HG02763 (cell line): ENCODE data around the gene TMCO1.
"Not testable (repeated sequence)": the region's sequence is repeated elsewhere in the genome, so short reads cannot be mapped to it uniquely, and the experiment has no call there.

ENCODE experiments used
- ATAC-seq: cut with Tn5 transposase; IDR thresholded peaks from one replicate; pipeline ENCODE4 v1.9.1; 2021; ENCODE audit warnings: mild to moderate bottlenecking, moderate library complexity; ENCODE audit not compliant: unreplicated experiment

TMCO1 gene, protein sequence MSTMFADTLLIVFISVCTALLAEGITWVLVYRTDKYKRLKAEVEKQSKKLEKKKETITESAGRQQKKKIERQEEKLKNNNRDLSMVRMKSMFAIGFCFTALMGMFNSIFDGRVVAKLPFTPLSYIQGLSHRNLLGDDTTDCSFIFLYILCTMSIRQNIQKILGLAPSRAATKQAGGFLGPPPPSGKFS

DNA sequence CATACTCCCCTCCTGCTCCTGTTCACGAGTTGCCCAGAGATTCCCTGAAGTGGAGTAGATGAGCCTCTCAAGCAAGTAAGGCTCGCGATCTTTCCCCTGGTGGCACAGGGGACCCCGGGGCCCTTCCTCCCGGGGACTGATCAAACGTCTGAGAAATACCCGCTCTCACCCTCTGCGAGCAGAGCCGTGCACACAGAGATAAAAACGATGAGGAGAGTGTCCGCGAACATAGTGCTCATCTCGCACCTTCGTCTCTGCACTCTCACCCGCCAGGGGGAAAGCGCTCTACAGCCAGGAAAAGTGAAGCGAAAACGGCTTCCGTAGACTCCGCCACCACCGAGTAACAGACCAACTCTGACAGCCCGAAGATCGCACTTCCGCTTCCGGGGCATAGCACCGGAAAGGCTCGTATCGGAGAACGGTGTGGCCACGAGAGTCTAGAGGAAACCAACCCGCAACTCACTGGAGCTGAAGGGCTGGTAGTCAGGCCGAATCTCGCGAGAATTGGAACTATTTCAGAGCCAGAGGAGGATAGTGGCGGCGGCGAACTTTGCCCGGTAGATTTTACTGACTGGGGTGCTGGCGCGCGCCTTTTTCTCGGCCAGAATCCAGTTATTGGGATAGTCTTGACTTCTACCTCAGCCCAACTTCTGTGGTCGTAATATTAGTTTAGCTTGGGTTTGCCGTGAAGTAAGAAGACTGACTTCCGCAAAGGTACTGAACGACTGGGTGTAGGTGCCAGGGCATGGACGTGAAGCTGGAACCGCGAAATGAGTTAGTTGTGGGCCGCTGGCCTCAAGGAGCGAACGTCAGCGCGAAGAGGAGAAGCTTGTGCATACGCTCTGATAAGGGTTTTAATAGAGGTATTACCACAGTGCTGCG lies at the start of gene TMCO1:
Gene TMCO1, minus strand, starts transcription at position 356 of the 882 bp plus-strand sequence. Its CDS starts 117 bp downstream, at position 239.
- ATAC-seq = peak; percentile 99

DNA sequence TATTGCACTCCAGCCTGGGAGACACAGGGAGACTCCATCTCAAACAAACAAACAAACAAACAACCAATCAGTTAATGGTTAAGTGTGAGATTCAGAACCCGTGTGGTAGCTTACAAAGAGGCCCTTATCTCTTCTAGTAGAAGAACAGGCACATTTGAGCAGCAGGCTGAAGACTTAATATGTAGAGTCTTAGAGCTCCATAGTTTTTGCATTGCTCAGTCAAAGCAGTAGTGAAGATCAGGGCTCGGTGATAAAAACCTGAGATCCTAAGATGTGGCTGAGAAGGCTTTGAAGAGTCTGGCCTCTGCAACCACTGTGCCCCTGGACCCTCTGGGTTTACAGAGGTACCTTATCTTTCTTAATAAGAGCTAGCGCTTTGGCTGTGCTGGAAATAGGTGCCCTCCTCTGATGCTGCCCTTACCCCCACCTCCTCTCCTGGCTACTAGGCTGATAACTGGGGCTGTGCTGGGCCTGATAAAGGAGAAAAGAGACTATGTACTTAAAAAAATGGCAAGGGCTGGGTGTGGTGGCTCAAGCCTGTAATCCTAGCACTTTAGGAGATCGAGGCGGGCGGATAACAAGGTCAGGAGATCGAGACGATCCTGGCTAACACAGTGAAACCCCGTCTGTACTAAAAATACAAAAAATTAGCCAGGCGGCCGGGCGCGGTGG lies 48.3 kb upstream of the TMCO1 start:
- ATAC-seq = no peak

DNA sequence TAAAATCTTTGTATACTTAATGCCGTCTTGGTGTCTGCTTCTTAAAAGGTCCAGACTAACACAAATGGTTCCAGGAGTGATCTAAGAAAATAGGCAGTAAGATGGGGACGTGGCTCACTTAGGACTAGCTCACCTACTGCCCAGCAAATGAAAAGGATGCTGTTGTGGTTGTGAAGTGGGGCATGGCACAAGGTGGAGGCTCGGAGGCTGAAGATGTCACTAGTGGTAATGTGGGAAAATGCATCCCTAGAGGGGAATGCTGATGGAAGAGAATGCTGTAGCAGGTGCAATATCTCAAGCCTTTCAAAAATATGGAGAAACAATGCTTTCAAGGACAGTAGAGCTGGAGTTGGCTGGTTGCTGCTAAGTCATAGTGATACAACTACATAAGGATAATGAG lies 47.5 kb upstream of the TMCO1 start:
- ATAC-seq = no peak

DNA sequence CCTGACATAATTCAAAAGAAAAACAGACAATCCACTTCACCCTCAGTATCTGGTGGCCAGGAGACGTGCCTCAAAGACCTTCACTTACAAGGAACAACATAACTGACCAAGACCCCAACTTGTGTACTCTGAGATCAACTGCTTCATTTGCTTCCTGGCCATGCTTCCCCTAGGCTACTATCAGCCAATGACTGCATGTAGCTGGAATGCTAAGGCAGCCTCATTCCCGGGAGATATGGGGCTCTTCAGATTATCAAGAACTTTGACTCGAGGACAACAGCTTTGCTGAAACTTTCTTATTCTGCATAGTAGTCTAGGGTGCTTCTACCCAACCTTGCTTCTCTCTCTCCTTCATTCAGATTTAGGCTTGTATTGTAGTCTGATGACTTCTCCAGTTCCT lies 47.1 kb upstream of the TMCO1 start:
- no peak for ATAC-seq

DNA sequence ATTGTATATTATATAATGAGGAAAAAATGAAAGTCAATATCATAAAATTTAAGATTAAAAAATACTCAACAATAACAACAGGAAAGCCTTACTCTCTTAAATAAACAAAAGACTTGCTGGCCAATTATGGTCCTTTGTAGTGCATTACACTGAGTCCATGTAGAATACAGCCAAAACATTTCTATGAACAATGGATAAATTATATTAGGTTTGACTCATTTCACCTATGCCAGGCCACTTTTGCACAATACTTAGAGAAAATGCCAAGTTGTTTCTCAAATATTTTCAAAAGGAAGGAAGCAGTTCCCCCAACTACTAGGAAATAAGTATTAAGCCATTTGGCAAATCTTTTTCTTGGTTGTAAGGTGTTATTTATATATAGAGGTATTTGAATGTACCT lies 38.9 kb upstream of the TMCO1 start:
- no peak for ATAC-seq

DNA sequence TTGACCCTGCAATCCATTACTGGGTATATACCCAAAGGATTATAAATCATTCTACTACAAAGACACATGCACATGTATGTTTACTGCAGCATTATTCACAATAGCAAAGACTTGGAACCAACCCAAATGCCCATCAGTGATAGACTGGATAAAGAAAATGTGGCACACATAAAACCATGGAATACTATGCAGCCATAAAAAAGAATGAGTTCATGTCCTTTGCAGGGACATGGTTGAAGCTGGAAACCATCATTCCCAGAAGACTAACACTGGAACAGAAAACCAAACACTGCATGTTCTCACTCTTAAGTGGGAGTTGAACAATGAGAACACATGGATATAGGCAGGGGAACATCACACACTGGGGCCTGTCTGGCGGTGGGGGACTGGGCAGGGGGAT lies 35.8 kb upstream of the TMCO1 start:
- not testable (repeated sequence) for ATAC-seq

DNA sequence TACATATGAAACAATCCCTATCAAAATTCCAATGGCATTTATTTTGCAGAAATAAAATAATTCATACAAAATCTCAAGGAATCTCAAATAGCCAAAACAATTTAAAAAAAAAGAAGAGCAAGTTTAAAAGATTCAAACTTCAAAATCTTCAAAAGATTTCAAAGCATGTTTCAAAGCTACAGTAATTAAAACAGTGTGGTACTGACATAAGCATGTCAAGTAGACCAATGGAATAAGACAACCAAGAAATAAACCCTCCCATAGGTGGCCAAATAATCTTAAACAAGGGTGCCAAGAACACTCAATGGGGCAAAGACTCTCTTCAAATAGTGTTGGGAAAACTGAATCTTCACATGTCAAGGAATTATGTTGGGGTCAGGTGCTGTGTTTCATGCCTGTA lies 30.7 kb upstream of the TMCO1 start:
- ATAC-seq = no peak

DNA sequence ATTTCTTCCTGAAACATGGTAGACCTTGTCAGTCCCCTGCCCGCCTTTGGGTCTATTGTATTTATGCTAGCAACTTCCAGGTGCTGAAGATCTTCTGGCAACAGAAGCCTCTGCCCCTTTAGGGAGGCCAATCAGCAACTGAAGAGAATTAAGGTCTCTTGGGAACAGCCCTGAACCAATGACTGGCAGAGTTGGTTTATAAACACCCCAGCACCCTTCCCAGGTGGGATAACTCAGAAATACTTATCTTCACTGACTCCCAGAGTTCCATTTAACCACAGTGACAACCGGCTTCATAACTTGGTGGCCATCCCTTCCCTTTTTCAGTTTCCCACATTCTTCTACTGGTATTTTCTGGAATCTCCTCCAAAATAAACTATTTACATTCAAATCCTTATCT lies 27.2 kb upstream of the TMCO1 start:
- ATAC-seq = no peak

DNA sequence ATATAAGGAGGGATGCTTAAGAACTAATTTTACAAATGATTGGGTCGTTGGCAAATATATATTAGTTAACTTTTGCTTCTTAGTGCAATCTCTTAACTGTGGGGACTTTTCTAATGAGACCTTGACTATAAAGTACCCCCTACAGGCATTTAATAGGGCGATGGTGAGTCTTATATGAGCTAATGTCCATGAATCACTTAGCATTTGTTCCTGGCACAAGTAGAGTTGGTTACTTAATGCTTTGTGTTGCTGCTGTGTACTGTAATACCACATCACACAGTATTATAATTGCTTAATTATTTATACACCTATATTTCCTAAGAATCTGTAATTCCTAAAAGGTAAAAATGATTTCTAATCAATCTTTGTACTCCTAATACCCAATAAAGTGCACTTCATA lies 25.3 kb upstream of the TMCO1 start:
- ATAC-seq = no peak

DNA sequence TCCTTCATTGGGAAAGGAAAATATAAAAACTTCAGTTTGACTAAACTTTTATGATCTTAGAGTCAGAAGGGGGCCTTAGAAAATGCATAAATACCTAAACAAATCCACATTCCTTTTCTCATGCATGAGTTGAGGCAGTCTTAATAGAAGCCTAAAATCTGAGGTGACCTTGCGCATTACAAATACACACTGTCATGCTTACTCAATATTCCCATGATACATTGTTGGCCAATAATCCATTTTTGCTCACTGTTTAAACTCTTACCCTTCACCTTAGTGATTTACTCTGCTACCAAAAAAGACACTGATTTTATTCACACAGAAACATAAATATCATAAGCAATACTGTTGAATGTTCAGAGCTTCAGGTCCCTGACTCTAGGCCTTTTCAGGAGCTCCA lies 19.1 kb upstream of the TMCO1 start:
- no peak for ATAC-seq

DNA sequence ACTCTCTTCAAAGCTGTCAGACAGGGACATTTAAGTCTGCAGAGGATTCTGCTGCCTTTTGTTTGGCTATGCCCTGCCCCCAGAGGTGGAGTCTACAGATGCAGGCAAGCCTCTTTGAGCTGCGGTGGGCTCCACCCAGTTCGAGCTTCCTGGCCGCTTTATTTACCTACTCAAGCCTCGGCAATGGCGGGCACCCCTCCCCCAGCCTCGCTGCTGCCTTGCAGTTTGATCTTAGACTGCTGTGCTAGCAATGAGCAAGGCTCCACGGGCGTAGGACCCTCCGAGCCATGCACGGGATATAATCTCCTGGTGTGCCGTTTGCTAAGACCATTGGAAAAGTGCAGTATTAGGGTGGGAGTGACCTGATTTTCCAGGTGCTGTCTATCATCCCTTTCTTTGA lies 14.9 kb upstream of the TMCO1 start:
- ATAC-seq = not testable (repeated sequence)

DNA sequence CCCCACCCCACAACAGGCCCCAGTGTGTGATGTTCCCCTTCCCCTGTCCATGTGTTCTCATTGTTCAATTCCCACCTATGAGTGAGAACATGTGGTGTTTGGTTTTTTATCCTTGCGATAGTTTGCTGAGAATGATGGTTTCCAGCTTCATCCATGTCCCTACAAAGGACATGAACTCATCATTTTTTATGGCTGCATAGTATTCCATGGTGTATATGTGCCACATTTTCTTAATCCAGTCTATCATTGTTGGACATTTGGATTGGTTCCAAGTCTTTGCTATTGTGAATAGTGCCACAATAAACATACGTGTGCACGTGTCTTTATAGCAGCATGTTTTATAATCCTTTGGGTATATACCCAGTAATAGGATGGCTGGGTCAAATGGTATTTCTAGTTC lies 9.5 kb upstream of the TMCO1 start:
- not testable (repeated sequence) for ATAC-seq

DNA sequence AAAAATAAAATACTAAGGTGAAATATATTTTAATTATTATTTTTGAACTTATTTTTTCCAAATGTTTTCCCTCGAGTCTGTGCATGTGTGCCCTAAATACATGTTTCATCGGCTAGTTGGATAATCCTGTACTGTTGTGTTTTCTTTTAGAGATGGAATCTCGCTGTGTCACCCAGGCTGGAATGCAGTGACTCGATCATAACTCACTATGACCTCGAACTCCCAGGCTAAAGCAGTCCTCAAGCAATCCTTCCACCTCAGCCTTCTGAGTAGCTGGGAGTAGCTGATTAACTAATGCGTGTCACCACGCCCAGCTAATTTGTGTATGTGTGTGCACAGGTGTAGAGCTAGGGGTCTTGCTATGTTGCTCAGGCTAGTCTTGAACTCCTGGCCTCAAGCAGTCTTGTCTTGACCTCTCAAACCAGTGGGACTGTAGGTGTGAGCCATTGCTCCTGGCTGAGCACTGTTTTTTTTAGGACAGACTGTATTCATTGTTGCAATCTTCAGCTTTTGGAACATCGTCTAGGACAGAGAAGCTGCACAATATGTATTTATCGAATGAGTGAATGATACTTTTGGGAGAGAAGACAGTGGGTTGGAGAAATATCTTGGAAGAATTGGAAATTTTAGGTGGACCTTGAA lies 4.8 kb upstream of the TMCO1 start:
- no peak for ATAC-seq

DNA sequence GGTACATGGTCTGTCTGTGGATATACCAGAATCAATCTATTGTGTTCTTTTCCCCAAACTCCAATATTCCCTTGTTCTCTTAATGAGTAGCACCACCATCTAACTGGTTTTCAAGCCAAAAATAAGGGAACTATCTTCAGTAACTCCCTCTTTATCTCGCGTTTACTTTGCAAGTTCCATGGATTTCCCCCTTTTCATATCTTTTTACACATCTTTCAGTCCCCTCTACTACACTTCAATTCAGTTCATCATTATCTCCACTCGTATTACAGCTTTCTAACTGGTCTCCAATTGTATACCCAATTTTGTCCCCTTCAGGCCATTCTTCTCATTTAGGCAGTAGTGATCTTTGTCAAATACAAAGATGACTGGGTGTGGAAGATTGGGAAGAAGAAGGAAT lies 4.1 kb upstream of the TMCO1 start:
- no peak for ATAC-seq

DNA sequence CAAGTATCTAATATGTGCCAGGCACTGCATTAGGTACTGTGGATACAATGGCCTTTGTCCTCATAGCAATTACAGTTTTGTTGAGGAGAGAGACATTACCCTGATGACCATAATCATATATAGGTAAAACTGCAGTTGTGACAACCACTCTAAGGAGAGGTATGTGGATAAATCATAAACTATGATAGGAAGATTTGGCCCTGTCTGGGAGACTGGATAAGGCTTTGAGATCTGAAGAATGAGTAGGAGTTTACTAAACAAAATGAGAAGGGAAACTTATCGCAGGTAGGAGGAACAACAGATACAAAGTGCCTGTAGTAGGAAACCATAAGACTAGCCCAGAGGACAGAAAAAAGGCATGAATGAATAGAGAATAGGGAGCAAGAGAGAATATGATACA lies 4.4 kb downstream of the TMCO1 start:
- no peak for ATAC-seq

DNA sequence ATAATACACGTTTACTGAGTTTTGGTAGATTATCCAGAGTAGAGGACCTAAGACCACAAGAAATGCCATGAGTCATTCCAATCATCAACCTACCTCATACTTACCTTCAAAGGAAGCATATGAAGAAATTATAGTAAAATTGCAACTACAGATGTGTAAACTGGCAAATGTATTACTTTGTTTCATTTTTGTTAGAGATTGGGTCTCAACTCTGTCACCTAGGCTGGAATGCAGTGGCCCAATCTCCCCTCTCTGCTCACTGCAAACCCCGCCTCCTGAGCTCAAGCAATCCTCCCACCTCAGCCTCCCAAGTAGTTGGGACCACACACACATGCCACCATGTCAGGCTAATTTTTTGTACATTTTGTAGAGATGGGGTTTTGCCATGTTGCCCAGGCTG lies 5.2 kb downstream of the TMCO1 start:
- ATAC-seq = no peak

DNA sequence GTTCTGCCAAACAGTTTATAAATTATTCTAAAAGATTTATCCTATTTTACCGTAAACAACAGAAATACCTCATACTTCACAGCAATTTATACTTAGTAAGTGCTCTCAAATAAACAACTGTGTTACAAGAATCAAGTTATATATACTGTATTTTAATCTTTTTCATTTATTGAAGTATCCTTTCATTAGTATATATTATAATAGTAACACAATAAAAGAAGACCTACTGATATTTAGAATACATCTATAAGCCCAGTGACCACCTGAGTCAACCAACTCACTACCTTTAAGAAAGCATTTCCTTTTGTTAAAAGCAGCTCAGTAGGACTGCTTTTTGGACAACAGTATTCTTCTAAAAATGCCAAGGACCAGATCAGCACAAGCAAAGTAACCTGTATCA lies 5.9 kb downstream of the TMCO1 start:
- no peak for ATAC-seq

DNA sequence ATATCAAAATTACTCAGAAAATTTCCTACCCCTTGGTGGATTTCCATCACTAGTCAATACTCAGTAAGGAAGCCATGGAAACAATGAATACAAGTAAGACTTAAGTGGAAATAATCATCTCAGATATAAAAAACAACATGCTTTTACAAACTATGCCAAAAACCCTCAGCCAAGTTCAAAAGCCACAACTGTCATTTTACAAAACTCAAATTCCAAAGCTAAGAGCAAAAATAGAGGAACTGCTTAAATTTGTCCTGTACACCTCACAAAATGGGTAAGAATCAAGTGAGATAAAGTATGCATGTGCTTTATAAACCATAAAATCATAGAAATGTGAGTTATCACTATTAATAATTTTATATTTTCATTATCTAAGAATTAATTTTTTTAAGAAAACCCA lies 9.6 kb downstream of the TMCO1 start:
- no peak for ATAC-seq

DNA sequence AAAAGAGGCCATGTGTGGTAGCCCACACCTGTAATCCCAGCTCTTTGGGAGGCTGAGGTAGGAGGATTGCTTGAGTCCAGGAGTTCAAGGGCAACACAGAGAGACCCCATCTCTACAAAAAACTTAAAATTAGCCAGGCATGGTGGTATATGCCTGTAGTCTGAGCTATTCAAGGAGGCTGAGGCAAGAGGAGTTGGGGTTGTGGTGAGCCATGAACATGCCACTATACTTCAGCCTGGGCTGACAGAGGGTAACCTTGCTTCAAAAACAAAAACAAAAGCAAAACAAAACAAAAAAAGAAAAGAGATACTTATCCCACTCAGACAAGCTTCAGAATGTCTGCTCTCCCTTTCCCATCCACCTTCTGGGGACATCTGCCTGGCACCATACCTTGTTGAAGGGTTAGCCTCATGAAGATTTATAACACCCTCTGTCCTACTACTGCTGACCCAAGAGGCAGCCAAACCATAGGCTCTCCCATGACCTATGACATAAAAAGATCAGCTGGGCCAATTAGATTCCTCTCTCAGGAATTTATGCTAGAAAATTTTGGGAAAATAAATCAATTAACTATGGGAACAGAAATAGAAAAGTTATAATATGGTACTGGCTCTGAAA lies 13.2 kb downstream of the TMCO1 start:
- ATAC-seq = no peak

DNA sequence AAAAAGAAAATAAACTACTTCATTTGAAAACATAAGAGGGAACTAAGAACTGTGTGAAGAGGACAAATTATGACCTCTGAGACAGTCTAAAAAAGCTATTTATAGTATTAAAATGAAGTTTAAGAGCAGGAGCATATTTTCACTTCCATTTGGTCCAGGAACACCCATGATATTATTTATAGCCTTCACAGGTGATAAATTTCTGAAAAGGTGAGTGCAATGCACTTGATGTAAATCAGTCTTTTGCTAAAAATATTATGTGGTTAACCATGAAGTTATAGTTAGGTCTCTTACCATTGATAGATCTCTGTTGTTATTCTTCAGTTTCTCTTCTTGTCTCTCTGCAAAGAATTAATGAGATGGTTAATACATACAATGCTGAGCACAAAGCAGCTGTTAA lies 14.7 kb downstream of the TMCO1 start:
- peak; percentile 91 for ATAC-seq

DNA sequence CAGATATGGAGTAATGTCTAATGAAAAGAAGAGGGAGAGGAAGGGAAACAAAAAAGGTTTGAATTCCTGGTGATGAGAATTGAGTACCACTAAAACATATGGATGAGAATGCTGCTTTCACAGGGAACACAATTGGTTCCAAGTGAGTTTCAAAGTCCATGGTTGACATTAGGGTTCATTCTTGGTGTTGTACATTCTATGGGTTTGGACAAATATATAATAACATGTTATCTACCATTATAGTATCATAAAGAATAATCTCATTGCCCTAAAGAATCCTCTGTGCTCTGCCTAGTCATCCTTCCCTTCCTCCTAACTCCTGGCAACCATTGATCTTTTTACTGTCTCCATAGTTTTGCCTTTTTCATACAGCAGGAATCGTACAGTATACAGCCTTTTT lies 20.1 kb downstream of the TMCO1 start:
- ATAC-seq = no peak
